HCT116 (cell line): ENCODE data around the gene PPP1R37.

Experiments used
- ATF3 ChIP-seq: IDR thresholded peaks from 2 replicates; pipeline ENCODE4 v1.6.1; 2012
- CEBPB ChIP-seq: IDR thresholded peaks from 2 replicates; pipeline ENCODE4 v1.6.1; 2012; ENCODE audit warnings: low read depth
- EZH2 ChIP-seq: fragments of 200-600 bp; sonication (generic); IDR thresholded peaks from 2 replicates; pipeline ENCODE4 v1.6.1; 2017; ENCODE audit warnings: antibody characterized with exemption, mixed run types
- EZH2phosphoT487 ChIP-seq: fragments of 200-600 bp; IDR thresholded peaks from 2 replicates; pipeline ENCODE4 v1.6.1; 2018; ENCODE audit warnings: antibody characterized with exemption, borderline replicate concordance
- FOSL1 ChIP-seq: IDR thresholded peaks from 2 replicates; pipeline ENCODE4 v1.6.1; 2012; ENCODE audit warnings: low read depth
- POLR2A ChIP-seq: IDR thresholded peaks from 2 replicates; pipeline ENCODE4 v1.7.0; 2011; ENCODE audit warnings: borderline replicate concordance; ENCODE audit not compliant: insufficient read depth, insufficient read length; ENCODE audit errors: extremely low read depth
- POLR2AphosphoS5 ChIP-seq: IDR thresholded peaks from 2 replicates; pipeline ENCODE4 v1.6.1; 2011; ENCODE audit warnings: mild to moderate bottlenecking, low read depth, low read length, moderate library complexity
- SIN3A ChIP-seq: IDR thresholded peaks from 2 replicates; pipeline ENCODE4 v1.6.1; 2012; ENCODE audit warnings: low read depth
- SP1 ChIP-seq: IDR thresholded peaks from 2 replicates; pipeline ENCODE4 v1.6.1; 2012; ENCODE audit warnings: low read depth
- SRF ChIP-seq: IDR thresholded peaks from 2 replicates; pipeline ENCODE4 v1.6.1; 2012; ENCODE audit warnings: low read depth
- TCF7L2 ChIP-seq: IDR thresholded peaks from 2 replicates; pipeline ENCODE4 v1.7.0; 2011; ENCODE audit warnings: borderline replicate concordance, inconsistent platforms; ENCODE audit not compliant: insufficient read depth, insufficient read length; ENCODE audit errors: extremely low read depth
- TF ChIP-seq, protein P1 (sequence below), 3 experiments: fragments of 200-600 bp in 1 of 3; sonication (generic) in 1 of 3; IDR thresholded peaks in 2 of 3; conservative IDR thresholded peaks in 1 of 3; 2 replicates each; pipeline ENCODE4 v1.5.1; 2012 to 2017; ENCODE audit warnings: low read depth in 2 of 3, low read length in 2 of 3, antibody characterized with exemption in 1 of 3, borderline replicate concordance in 1 of 3, control low read depth in 1 of 3, mild to moderate bottlenecking in 1 of 3, mixed read lengths in 1 of 3, mixed run types in 1 of 3, moderate library complexity in 1 of 3; ENCODE audit not compliant: insufficient read depth in 1 of 3
- TF ChIP-seq, protein P2 (sequence below): IDR thresholded peaks from 2 replicates; pipeline ENCODE4 v1.6.1; 2012

DNA sequence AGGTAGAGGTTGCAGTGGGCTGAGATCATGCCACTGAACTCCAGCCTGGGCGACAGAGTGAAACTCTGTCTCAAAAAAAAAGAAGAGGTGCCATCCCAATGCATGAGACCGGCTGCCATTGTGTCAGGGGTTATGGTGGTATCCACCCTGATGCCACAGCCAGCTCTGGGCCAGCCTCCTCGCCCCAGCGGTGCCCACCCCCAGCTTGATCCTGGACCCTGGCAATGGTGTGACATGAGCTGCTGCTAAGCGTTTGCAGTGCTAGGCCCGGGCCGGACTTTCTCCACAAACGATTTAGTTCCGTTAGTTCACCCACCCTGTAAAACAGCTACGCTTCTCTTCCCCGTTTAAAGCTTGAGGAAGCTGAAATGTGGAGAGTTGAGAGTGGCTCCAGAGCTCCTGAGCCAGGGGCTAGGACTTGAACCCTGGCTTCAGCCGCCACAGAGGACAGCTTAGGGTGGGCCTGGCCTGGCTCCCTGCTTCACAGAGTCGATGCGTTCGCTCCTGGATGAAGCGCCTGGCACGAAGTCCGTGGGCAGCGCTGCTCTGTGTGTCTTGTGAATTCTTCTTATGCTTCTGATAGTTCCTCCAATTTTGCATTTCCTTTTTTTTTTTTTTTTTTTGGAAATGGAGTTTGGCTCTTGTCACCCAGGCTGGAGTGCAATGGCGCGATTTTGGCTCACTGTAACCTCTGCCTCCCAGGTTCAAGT is 42.4 kb downstream of the PPP1R37 start:
- TF ChIP-seq, protein P1, sequence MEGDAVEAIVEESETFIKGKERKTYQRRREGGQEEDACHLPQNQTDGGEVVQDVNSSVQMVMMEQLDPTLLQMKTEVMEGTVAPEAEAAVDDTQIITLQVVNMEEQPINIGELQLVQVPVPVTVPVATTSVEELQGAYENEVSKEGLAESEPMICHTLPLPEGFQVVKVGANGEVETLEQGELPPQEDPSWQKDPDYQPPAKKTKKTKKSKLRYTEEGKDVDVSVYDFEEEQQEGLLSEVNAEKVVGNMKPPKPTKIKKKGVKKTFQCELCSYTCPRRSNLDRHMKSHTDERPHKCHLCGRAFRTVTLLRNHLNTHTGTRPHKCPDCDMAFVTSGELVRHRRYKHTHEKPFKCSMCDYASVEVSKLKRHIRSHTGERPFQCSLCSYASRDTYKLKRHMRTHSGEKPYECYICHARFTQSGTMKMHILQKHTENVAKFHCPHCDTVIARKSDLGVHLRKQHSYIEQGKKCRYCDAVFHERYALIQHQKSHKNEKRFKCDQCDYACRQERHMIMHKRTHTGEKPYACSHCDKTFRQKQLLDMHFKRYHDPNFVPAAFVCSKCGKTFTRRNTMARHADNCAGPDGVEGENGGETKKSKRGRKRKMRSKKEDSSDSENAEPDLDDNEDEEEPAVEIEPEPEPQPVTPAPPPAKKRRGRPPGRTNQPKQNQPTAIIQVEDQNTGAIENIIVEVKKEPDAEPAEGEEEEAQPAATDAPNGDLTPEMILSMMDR (IDR thresholded peaks at IDR 0.05 in 2 of 3, conservative IDR thresholded peaks at IDR 0.05 in 1 of 3; ENCODE audit: borderline replicate concordance in 1 of 3, insufficient read depth in 1 of 3, low read depth in 2 of 3, low read length in 2 of 3) = no peak
- TF ChIP-seq POLR2A = no peak
- no peak for TF ChIP-seq EZH2phosphoT487
- TF ChIP-seq SP1 = no peak
- no peak for TF ChIP-seq SRF
- TF ChIP-seq, protein P2, sequence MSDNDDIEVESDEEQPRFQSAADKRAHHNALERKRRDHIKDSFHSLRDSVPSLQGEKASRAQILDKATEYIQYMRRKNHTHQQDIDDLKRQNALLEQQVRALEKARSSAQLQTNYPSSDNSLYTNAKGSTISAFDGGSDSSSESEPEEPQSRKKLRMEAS = no peak
- TF ChIP-seq ATF3 = no peak
- no peak for TF ChIP-seq POLR2AphosphoS5
- no peak for TF ChIP-seq TCF7L2
- TF ChIP-seq EZH2 = no peak
- TF ChIP-seq SIN3A = no peak
- TF ChIP-seq CEBPB = no peak
- TF ChIP-seq FOSL1 = no peak
